Fibroblast of skin of right quadriceps (primary cell): ENCODE measurements around the gene RUSC1.
A peak's percentile ranks its signal among the peaks of the same experiment; 100 is the strongest.

Source experiments
- DNase-seq: peaks from one replicate; pipeline ENCODE4 v3.0.0-alpha.2; 2013

Gene RUSC1

DNA sequence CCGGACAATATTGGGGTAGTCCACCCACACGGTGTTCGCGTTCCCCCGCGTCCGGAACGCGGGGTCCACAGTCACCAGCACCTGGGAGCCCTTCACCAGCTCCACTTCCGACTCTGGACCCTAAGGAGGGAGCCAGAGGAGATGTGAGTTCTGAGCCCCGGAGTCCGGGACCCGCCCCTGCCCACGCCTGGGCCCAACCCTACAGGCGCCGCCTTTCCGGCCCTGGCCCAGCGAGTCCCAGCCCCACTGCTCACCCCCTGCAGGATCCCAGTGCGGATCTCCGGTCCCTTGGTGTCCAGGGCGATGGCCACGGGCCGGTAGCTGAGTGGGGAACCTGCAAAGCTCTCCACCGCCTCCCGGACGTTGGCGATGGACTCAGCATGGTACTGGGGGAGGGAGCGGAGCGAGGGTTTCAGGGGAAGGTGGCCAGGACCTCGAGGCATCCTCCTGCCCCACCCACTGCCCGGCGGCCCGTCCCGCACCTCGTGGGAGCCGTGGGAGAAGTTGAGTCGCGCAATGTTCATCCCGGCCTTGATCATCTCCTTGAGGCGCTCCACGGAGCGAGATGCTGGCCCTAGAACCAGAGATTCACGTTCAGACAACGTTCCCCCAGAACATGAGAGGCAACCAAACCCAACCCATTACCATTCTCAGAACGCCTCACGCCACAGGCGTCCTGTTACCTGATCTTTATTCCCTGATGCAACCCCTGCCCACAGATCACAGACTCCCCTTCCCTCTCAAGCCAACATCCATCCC lies 25.3 kb upstream of the RUSC1 start:
- no peak for DNase-seq

DNA sequence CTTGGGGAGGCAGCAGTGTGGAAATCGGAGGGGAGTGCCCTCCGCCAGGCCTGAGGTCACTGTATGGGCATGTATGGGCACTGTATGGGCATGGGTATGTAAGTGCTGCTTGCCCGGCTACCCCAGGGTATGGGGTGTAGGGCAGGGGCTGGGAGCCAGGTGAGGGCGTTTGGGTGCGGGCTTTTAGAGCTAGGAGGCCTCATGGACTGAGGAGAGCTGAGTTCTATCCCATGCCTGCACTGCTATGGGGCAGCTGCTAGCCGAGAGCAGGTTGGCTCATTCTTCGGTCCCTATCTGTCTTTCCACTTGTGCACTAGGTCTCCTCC lies 24.8 kb upstream of the RUSC1 start:
- DNase-seq: no peak

DNA sequence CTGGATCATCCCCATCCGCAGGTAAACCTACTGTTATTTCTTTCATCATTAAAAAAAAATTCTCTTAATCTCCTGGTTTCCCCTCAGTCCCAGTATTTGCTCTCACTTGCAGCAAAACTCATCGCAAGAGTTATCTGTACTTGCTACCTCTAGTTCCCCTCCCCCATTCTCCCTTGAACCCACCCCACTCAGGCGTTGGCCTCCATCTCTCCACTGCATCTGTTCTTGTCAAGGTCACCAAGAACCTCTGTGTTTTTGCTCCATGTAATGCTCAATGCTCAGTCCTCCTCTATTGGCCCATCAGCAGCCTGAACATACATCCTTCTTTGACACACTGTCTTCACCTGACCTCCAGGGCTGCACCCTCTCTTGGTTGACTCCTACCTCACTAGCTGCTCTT lies 24.0 kb upstream of the RUSC1 start:
- DNase-seq: no peak

DNA sequence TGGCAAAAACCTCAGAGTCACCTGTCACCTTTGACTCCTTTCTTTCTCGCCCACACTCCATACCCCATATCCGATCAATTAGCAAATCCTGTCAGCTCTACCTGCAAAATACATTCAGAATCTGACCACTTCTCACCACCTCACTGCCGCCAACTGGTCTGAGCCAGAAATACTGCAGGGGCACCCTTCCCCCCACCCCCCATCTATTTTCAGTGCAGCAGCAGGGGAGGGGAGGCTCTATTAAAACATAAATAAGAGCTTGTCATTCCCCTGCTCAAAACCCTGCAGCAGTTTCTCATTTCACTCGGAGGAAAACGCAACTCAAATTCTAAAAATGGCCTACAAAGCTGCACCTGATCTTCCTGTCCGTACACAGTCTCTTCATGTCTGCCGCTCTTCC lies 23.3 kb upstream of the RUSC1 start:
- no peak for DNase-seq

DNA sequence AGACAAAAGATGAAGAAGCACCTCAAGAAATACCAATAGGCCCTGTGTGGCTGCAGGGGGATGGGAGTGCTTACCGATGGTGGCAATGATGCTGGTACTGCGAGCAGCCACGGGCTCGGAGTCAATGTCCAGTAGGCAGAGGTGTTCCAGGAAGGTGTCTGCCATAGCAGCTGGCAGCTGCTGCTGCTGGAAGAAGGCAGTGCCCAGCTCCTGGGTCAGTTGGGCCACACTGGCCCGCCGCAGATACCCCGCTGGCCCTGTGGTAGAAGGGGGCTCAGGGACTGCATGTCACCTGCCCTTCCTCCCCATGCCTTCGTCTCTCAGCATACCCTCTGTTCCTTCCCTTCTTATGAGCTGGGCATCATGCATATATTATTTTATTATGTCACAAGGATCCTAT lies 20.7 kb upstream of the RUSC1 start:
- DNase-seq: no peak

DNA sequence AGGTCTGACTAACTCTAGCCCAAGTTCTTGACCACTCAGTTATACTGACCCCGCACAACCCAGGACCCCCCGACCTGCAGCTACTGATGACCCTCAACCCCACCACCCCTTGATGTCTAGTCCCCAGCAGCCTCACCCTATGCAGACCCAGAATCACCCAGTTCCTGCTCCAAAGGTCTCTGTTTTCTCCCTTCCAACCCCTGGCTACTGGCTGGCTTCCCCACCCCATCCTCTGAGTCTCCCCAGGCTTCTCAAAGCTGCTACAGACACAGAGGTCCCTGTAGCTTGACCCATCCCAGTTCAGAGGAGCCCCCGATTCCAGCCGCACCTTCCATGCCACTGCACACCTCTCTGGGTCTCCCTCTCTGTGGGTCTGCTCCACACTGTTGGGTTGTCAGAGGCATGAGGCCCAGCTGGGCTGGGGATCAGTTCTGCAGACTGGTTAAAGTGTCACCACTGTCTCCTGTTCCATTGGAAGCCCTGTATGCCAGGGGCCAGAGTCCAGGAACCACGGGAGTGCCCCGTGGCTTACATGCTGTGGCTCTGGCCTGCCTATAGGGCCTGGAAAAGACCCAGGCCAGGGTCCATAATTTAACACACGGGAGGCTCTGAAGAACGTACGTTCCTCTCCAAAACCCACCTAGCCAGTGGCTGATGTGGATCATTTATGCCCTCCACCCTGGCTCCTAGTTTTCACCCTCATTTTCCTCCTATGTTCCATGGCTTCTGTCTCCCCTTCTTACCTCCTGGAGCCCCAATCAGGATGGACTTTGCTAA lies 20.0 kb upstream of the RUSC1 start:
- DNase-seq: no peak

DNA sequence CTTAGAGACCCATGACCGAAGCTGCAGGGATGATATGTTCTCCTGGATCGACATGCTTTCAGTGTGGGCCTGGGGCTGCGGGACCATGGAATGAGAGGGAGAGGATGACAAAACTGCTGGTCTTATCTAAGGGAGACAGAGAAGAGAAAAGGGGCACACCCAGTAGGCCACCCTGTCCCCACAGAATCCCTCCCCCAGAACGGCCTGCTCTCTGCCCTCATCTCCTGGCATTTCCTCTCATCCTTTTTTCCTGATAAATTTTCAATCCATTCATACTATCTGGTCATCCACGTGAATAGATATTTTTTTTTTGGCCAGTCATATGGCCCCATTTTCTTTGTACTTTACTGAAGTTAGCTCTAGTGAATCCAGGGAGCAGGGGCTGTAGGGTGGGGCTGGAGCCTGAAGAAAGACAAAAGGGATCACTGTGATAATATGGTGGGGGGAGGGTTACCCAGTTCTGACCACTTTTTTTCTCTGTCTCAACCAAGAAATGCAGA lies 19.3 kb upstream of the RUSC1 start, which contains the start of gene PKLR:
Gene PKLR, minus strand, starts transcription at position 97 of the 500 bp plus-strand sequence. Its CDS starts 43 bp downstream, at position 54.
- no peak for DNase-seq

DNA sequence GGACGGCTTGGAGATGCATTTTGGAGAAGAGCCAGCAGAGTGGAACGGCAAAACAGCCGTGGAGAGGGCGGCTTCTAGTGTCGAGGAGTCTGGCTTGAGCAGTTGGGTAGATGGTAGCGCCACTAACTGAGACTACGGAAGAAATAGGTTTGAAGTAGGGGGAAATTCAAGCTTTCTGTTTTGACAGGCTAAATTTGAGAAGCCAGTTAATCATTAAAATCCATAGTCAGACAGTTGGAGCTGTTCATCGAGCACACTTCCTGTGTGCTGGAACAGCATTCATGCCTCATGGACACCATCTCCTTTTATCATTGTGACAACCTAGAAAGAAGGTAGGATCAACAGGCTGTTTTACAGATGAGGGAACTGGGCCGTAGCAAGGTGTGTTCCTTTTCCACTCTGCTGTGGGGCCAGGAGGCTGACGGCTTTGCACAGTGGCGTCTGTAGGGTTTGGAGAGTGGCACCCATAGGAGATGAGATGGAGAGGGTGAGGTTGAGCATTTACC lies 16.1 kb upstream of the RUSC1 start:
- DNase-seq: no peak

DNA sequence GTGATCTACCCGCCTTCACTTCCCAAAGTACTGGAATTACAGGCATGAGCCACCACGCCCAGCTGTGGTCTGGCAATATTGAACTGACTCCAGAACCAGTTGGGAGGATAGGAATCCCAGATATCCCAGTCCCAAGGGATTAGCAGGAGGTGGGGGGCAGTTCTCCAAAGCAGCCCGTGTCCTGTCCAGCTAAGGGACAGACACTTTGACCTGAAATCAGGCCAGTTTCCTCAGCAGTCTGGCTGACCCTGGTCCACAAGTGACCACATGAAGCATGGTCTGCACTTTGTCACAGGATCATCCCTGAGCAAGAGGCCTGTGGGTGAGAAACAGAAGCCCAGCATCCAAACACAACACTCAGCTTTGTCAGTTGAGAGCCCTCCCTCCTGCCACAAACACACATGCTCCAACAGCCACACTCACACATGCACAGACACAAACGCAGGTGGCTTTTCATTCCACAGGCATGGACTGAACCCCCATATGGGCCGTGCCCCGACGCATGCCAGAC lies 14.8 kb upstream of the RUSC1 start:
- peak; percentile 27 for DNase-seq

DNA sequence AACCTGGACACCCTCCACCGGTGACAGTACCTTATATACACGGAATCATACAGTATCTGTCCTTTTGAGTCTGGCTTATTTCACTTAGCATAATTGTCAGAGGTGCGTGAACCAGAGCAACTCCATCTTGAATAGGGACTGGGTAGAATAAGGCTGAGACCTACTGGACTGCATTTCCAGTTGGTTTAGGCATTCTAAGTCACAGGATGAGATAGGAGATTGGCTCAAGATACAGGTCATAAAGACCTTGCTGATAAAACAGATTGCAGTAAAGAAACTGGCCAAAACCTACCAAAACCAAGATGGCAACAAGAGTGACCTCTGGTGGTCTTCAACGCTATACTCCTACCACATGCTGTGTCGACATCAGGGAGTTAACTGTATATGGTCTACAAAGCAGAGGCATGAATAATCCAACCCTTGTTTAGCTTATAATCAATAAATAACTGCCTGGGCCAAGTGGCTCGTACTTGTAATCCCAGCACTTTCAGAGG lies 13.4 kb upstream of the RUSC1 start:
- DNase-seq: peak; percentile 57

DNA sequence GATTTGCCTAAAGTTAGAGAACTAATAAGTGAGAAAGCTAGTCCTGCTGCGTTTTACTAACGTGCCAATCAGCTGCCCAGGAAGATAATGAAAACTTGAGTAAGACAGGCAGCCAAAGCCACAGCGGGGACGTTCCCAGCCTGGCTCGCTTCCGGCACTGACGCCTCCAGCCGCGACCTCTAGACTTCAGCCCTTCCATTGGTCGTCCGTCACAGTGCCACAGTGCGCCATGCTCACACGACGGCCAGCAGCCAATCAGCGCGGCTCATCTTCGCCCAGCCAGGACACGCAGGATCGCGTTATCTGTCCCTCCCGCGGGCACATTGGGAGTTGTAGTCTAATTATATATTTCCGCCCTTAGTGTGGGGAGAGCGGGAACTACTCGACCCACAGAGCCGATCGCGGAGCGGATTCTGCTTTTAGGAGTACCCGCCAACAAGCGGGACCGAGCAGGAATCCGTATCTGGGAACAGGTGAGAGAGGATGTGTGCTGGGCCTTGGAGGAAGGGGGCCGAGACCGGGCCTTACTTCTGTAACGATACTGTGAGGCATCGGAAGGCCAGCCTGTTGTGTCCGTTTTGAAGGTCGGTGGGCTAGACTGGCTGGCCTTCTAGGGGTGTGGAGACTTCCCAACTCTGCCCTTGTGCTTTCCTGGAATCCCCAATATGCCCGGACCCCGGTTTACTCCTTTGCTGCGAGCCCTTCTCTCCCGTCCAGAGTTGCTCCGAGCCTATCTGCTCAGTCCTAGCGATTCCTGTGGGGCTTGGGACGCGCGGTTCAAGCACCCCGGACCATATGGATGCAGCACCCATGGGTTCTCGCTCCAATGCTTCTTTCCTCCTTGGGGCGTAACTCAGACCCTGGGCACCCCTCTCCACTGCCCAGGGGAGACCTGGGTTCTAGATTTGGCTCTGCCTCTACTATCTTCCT lies 11.9 kb upstream of the RUSC1 start, which contains the start of gene FDPS:
Gene FDPS, plus strand, starts transcription at position 374 of the 930 bp plus-strand sequence. CDS start 924 bp downstream, outside the sequence.
- peak; percentile 99 for DNase-seq

DNA sequence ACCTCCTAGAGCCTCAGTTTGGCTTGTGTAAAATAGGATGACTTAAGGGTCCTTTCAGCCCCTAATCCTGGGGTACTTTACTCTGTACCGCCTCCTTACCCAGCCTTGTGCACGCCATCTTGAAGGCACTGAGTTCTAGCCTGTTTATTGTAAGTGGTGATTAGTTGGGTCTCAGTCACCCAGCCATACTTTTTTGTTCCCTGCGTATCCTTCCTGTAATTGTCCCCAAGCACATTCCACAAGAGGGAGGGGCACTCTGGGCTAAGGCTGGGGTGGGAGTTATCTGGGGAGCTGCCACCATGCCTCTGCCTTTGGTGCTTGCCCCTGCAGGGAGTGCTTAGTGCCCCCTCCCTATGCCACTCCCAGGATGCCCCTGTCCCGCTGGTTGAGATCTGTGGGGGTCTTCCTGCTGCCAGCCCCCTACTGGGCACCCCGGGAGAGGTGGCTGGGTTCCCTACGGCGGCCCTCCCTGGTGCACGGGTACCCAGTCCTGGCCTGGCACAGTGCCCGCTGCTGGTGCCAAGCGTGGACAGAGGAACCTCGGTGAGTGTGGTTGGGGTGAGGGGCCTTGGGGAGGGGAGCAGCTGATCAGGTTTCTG lies 11.2 kb upstream of the RUSC1 start:
- DNase-seq: peak; percentile 16

DNA sequence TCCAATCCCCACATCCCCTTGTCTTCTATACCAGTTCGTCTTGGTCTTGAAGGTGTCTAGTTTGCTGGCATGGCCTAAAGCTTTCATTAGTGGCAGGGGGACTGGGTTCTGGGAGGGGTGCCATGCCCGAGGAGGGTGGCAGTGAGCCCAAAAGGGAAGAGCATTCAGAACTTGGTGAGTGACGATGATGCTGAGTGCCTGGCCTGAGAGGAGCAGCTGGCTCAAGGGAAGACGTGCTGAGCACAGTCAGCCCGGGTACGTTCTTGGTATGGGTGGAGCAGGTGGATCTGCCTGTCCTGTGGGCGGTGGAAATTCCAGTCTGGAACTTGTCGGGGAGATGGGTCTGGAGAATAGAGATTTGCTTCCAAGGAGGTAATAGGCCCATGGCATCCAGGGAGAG lies 7.4 kb upstream of the RUSC1 start:
- DNase-seq: no peak

DNA sequence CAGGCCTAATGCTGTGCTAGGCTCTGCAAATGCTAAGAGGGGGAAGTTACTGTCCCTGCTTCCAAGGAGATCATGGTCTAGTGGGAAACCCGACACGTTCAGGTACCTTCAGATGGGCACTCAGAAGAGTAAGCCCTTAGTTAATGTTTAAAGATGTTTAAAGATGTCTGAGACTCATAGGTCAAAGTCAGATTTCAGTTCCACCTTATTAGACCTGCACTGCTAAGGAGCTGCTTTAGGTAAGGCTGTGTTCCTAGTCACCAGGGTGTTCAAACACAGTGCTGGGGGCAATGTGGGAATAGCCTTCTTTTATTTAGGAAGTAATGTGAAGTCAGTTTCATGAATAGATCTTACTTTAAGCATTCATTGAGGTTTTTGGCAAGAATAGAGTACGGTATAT lies 3.8 kb upstream of the RUSC1 start:
- no peak for DNase-seq

DNA sequence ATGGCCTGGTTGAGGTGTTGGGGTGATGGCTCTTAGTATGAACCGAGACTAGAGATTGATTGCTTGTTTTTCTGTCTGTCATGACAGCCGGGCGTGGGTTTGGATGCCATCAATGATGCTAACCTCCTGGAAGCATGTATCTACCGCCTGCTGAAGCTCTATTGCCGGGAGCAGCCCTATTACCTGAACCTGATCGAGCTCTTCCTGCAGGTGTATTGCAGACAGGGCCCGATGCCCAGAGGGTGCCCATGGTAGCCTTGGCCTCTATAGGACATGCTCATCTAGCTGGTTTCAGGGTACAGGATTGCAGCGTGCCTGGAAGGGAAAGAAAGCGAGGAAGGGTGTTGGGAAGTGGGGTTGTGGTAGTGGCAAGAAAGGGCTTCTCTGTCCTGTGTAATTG lies 2.6 kb upstream of the RUSC1 start:
- no peak for DNase-seq

DNA sequence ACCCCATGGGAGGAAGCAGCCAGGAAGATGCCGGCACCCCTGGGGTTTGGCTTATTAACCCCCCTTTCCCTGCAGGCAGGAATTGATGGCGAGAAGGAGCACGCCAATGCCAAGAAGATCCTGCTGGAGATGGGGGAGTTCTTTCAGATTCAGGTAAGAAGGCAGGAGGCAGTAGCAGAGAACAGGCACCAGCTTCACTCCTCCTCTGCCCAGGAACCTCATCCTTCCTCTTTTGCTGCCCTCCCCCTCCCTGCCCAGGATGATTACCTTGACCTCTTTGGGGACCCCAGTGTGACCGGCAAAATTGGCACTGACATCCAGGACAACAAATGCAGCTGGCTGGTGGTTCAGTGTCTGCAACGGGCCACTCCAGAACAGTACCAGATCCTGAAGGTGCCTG lies 1.2 kb upstream of the RUSC1 start:
- DNase-seq: no peak

DNA sequence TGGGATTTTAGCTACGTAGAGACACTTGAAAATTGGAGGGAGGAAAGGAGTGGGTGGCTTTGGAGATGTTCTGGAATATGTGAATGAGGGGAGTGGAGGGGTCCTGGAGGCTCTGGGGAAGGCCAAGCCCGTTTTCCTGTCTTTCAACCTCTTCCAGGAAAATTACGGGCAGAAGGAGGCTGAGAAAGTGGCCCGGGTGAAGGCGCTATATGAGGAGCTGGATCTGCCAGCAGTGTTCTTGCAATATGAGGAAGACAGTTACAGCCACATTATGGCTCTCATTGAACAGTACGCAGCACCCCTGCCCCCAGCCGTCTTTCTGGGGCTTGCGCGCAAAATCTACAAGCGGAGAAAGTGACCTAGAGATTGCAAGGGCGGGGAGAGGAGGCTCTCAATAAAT lies 442 bp upstream of the RUSC1 start:
- no peak for DNase-seq

DNA sequence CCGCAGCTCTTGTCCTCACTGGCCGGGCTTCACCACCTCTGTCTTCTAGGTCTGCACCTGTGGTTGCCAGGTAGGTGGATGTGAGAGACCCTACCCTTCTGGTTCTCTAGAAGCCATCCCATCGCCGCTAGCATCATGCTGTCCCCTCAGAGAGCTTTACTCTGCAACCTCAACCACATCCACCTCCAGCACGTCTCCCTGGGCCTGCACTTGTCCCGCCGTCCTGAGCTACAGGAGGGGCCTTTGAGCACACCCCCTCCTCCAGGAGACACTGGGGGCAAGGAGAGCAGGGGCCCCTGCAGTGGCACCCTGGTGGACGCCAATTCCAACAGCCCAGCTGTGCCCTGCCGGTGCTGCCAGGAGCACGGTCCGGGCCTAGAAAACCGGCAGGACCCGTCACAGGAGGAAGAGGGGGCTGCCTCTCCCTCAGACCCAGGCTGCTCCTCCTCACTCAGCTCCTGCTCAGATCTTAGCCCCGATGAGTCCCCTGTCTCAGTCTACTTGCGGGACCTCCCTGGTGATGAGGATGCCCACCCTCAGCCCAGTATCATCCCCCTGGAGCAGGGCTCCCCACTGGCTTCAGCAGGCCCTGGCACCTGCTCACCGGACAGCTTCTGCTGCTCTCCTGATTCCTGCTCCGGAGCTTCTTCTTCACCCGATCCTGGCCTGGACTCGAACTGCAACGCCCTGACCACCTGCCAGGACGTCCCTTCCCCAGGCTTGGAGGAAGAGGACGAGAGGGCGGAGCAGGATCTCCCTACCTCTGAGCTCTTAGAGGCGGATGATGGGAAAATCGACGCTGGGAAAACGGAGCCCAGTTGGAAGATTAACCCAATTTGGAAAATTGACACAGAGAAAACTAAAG lies 1.2 kb downstream of the RUSC1 start:
- DNase-seq: no peak

DNA sequence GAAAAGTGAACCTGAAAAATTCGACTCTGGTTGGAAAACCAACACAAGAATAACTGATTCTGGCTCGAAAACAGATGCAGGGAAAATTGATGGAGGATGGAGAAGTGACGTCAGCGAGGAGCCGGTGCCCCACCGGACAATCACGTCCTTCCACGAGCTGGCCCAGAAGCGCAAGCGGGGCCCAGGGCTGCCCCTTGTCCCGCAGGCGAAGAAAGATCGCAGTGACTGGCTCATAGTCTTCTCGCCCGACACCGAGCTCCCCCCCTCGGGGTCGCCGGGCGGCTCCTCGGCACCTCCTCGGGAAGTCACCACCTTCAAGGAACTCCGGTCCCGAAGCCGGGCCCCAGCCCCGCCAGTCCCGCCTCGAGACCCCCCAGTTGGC lies 1.9 kb downstream of the RUSC1 start:
- DNase-seq: no peak

DNA sequence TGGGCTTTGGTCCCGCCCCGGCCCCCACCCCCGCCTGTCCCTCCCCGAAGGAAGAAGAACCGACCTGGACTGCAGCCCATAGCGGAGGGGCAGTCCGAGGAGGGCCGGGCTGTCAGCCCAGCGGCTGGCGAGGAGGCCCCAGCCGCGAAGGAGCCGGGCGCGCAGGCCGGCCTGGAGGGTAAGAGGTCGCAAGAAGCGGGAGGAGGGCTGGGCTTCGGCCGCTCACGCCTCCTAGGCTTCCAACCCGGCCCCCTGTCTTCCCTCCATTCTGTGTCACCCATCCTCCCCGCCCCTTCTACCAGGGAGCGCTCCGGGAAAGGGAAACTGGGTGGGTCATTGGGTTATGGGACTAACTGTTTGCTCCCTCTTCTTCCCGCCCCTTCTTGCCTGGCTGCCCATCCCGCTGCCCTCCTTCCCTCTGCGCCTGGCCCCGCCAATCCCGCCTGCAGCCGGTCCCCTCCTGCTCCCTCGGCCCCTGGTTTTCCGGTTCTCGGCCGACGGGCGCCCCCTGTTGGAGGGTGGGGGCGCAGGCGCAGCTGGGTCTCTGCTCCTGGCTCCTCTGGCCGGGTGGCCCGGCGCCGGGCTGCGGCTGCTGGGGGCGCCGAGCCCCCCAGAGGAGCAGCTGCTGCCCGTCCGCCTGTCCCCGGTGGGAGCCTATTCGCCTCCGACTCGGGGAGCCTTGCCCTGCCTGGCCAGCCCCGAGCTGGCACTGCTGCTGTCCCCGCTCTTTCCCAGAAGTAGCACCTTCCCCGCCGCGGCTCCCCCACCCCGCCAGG lies 2.4 kb downstream of the RUSC1 start:
- peak; percentile 93 for DNase-seq
